Ovary (tissue), 3 donors: ENCODE data around the gene FERMT2.

Source experiments
- EP300 ChIP-seq: sonication (generic); formaldehyde crosslinking; IDR thresholded peaks from one replicate; pipeline ENCODE4 v1.6.1; 2017; ENCODE audit warnings: antibody characterized with exemption
- POLR2A ChIP-seq: fragments of 450-650 bp; IDR thresholded peaks from one replicate; pipeline ENCODE4 v1.6.1; 2017; ENCODE audit warnings: antibody characterized with exemption, mild to moderate bottlenecking, moderate library complexity
- TF ChIP-seq, protein P1 (sequence below), 3 donors: fragments of 450-650 bp in 2 of 3; fragments of 200-600 bp in 1 of 3; IDR thresholded peaks; one replicate each; pipeline versions ENCODE4 v1.5.1 to v1.8.0; 2016 to 2022; ENCODE audit warnings: antibody characterized with exemption in 3 of 3, mild to moderate bottlenecking in 1 of 3
- donor health status: DM: no; HTN: no; CAD: no.

DNA sequence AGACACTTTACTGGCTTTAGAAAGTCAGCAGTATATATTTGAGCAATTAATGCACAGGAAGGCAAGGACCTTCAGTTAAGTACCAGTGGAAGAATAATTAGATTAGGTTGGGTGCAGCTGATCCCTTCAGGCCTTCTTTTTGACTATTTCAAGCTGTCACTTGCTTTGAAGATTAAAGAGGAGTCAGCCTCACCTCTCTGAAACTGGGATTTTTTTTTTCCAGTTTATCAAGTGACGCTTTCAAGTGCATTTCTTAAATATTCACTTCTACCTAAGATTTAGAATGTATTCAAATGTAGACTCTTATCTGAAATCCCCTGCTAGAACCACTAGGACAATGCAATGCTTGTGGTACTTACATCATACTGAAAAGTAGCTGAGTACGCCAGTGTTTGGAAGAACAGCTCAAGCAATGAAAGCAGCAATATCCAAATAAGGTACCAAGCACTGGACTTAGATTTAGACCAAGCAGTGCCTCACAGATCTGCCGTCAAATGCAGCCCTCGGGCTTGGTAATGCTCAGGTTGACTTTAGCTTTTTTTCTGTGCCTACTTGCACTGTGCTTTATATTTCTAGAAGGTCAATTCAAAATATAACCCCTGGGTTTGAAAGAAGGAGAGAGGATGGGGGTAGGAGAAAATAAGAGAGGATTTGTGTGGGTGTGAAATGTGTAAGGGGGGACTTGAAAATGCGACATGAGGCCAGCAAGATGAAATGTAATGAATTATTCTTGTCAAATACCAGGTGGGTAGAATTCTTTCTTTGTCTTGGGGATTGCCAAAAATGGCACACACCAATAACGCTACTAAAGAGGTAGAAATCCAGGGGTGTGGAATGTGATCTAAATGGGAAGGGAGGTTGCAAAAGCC, 3.7 kb upstream of the FERMT2 start:
- TF ChIP-seq, protein P1, sequence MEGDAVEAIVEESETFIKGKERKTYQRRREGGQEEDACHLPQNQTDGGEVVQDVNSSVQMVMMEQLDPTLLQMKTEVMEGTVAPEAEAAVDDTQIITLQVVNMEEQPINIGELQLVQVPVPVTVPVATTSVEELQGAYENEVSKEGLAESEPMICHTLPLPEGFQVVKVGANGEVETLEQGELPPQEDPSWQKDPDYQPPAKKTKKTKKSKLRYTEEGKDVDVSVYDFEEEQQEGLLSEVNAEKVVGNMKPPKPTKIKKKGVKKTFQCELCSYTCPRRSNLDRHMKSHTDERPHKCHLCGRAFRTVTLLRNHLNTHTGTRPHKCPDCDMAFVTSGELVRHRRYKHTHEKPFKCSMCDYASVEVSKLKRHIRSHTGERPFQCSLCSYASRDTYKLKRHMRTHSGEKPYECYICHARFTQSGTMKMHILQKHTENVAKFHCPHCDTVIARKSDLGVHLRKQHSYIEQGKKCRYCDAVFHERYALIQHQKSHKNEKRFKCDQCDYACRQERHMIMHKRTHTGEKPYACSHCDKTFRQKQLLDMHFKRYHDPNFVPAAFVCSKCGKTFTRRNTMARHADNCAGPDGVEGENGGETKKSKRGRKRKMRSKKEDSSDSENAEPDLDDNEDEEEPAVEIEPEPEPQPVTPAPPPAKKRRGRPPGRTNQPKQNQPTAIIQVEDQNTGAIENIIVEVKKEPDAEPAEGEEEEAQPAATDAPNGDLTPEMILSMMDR (IDR thresholded peaks at IDR 0.05): no peak
- TF ChIP-seq EP300 (no peak), POLR2A (no peak)
